ENCODE measurements around the gene ANKRD34B. TPM values are rescaled to one million over a fixed set of nuclear protein-coding genes. Genes with fewer than 3 reads are reported as not detected.

ANKRD34B gene
- total RNA-seq, 1 experiment from 2014 or later = not detected

DNA sequence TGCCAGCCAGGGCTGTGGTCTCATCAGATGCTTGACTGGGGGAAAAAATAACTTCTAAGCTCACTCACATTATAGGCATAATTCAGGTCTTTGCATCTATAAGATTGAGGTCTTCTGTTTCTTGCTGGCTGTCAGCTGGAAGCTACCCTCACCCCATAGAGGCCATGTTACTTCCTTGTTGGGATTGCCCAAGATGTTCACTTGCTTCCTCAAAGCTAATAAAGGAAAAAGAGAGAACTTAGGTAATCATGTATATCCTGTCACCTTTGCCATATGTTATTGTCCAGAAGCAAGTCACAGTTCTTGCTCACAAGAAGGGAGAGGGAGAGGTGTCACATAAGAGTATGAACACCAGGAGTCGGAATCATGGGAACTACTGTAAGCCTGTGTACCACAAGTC is 38.7 kb upstream of the ANKRD34B start:
- no TSS peak for BruUV-seq (replicated peaks)
- ChIA-PET POLR2A (no interaction called here), CTCF (no interaction called here)

More for the DNA sequence above, 38.7 kb upstream of the ANKRD34B start:
- Histone ChIP-seq H3K4me2 (ENCODE audit: low read length) (no peak overlapping the region), H3K4me3 (replicated peaks in 1 of 2; ENCODE audit: low read depth in 1 of 2, low read length in 2 of 2) (no peak overlapping the region), H3K79me2 (ENCODE audit: insufficient read depth, low read length) (no peaks in the 10 kb centered on the region), H3K9me3 (ENCODE audit: control insufficient read depth in 1 of 2, insufficient read depth in 1 of 2, low read depth in 1 of 2, low read length in 2 of 2) (no peaks in the 10 kb centered on the region), H3K9ac (ENCODE audit: low read length) (no peak overlapping the region), H2AFZ (ENCODE audit: low read depth, low read length, poor library complexity, severe bottlenecking) (no peak overlapping the region), H3K4me1 (ENCODE audit: control insufficient read depth in 1 of 2, insufficient read depth in 2 of 2, low read length in 2 of 2) (no peaks in the 10 kb centered on the region), H3K36me3 (ENCODE audit: control insufficient read depth in 1 of 2, insufficient read depth in 2 of 2, low read length in 2 of 2) (no peaks in the 10 kb centered on the region), H4K20me1 (ENCODE audit: insufficient read depth) (no peaks in the 10 kb centered on the region), H3K27ac (ENCODE audit: low read depth, low read length) (no peak overlapping the region), H3K9me2 (ENCODE audit: insufficient read depth) (no peaks in the 10 kb centered on the region), H3K27me3 (ENCODE audit: insufficient read depth, low read length) (no peaks in the 10 kb centered on the region)
- intact Hi-C loops (cut with micrococcal nuclease) = no loop called here
- DNase-seq (ENCODE audit: low read depth, low spot score) = no peak
- TF ChIP-seq YY1 (IDR thresholded peaks at IDR 0.05; ENCODE audit: extremely low read depth, insufficient replicate concordance, low read depth, low read length) (no peak), EZH2 (IDR thresholded peaks at IDR 0.05) (no peak), FOSL1 (IDR thresholded peaks at IDR 0.05; ENCODE audit: low read depth) (no peak), EZH2phosphoT487 (IDR thresholded peaks at IDR 0.05; ENCODE audit: borderline replicate concordance) (no peak), TCF7L2 (IDR thresholded peaks at IDR 0.05; ENCODE audit: borderline replicate concordance, extremely low read depth, insufficient read depth, insufficient read length) (no peak), SRF (IDR thresholded peaks at IDR 0.05; ENCODE audit: low read depth) (no peak), POLR2A (IDR thresholded peaks at IDR 0.05; ENCODE audit: borderline replicate concordance, extremely low read depth, insufficient read depth, insufficient read length) (no peak), POLR2AphosphoS5 (IDR thresholded peaks at IDR 0.05; ENCODE audit: low read depth, low read length) (no peak), RAD21 (IDR thresholded peaks at IDR 0.05; ENCODE audit: low read depth) (no peak), ZNF274 (IDR thresholded peaks at IDR 0.05; ENCODE audit: low read depth, low read length) (no peak), ELF1 (IDR thresholded peaks at IDR 0.05; ENCODE audit: borderline replicate concordance, low read depth) (no peak), CEBPB (IDR thresholded peaks at IDR 0.05; ENCODE audit: low read depth) (no peak), EGR1 (IDR thresholded peaks at IDR 0.05; ENCODE audit: low read depth) (no peak), SP1 (IDR thresholded peaks at IDR 0.05; ENCODE audit: low read depth) (no peak), CBX3 (IDR thresholded peaks at IDR 0.05; ENCODE audit: low read depth) (no peak)
- TF ChIP-seq, protein P1, sequence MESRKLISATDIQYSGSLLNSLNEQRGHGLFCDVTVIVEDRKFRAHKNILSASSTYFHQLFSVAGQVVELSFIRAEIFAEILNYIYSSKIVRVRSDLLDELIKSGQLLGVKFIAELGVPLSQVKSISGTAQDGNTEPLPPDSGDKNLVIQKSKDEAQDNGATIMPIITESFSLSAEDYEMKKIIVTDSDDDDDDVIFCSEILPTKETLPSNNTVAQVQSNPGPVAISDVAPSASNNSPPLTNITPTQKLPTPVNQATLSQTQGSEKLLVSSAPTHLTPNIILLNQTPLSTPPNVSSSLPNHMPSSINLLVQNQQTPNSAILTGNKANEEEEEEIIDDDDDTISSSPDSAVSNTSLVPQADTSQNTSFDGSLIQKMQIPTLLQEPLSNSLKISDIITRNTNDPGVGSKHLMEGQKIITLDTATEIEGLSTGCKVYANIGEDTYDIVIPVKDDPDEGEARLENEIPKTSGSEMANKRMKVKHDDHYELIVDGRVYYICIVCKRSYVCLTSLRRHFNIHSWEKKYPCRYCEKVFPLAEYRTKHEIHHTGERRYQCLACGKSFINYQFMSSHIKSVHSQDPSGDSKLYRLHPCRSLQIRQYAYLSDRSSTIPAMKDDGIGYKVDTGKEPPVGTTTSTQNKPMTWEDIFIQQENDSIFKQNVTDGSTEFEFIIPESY (IDR thresholded peaks at IDR 0.05; ENCODE audit: extremely low read depth, insufficient replicate concordance, low read length) = no peak
- TF ChIP-seq, protein P2, sequence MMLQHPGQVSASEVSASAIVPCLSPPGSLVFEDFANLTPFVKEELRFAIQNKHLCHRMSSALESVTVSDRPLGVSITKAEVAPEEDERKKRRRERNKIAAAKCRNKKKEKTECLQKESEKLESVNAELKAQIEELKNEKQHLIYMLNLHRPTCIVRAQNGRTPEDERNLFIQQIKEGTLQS (IDR thresholded peaks at IDR 0.05) = no peak
- TF ChIP-seq, protein P3, sequence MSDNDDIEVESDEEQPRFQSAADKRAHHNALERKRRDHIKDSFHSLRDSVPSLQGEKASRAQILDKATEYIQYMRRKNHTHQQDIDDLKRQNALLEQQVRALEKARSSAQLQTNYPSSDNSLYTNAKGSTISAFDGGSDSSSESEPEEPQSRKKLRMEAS (IDR thresholded peaks at IDR 0.05) = no peak
- TF ChIP-seq, protein P4, sequence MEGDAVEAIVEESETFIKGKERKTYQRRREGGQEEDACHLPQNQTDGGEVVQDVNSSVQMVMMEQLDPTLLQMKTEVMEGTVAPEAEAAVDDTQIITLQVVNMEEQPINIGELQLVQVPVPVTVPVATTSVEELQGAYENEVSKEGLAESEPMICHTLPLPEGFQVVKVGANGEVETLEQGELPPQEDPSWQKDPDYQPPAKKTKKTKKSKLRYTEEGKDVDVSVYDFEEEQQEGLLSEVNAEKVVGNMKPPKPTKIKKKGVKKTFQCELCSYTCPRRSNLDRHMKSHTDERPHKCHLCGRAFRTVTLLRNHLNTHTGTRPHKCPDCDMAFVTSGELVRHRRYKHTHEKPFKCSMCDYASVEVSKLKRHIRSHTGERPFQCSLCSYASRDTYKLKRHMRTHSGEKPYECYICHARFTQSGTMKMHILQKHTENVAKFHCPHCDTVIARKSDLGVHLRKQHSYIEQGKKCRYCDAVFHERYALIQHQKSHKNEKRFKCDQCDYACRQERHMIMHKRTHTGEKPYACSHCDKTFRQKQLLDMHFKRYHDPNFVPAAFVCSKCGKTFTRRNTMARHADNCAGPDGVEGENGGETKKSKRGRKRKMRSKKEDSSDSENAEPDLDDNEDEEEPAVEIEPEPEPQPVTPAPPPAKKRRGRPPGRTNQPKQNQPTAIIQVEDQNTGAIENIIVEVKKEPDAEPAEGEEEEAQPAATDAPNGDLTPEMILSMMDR (IDR thresholded peaks at IDR 0.05 in 2 of 3, conservative IDR thresholded peaks at IDR 0.05 in 1 of 3; ENCODE audit: borderline replicate concordance in 1 of 3, insufficient read depth in 1 of 3, low read depth in 2 of 3, low read length in 2 of 3) = no peak
- RAD21 ChIA-PET (ENCODE audit: low non-redundant PET in 1 of 2, low total read pairs in 2 of 2, uncharacterized antibody in 2 of 2, unreplicated experiment in 2 of 2) = no interaction called here
- ATAC-seq = no peak

Data from HCT116 (cell line).